Sigmoid colon (tissue), 7 donors: ENCODE data around the gene UNG. TPM values are rescaled to one million over a fixed set of nuclear protein-coding genes. Genes with fewer than 3 reads are reported as not detected.

ENCODE experiments used
- DNase-seq: peaks from one replicate; pipeline ENCODE4 v3.0.0-alpha.2; 2019
- H3K27ac ChIP-seq, 4 donors: fragments of 200-600 bp; sonication (generic); one replicate each; pipeline ENCODE4 v1.5.1; 2016 to 2019; ENCODE audit warnings: mild to moderate bottlenecking in 1 of 4
- H3K27me3 ChIP-seq, 3 donors: fragments of 200-600 bp; sonication (generic); one replicate each; pipeline ENCODE4 v1.5.1; 2019; ENCODE audit warnings: mild to moderate bottlenecking in 1 of 3
- H3K36me3 ChIP-seq, 4 donors: fragments of 200-600 bp; sonication (generic); one replicate each; pipeline ENCODE4 v1.5.1; 2016 to 2019
- H3K4me1 ChIP-seq, 4 donors: fragments of 200-600 bp; sonication (generic); one replicate each; pipeline ENCODE4 v1.5.1; 2017 to 2019
- H3K4me3 ChIP-seq, 4 donors: fragments of 200-600 bp; sonication (generic); one replicate each; pipeline ENCODE4 v1.5.1; 2017 to 2019; ENCODE audit warnings: mild to moderate bottlenecking in 2 of 4, moderate library complexity in 1 of 4
- H3K9me3 ChIP-seq, 4 donors: fragments of 200-600 bp in 3 of 4; sonication (generic) in 3 of 4; one replicate each; pipeline versions ENCODE4 v1.5.1 to v1.6.1; 2013 to 2019
- CTCF ChIP-seq, 4 experiments: fragments of 450-650 bp in 3 of 4; fragments of 200-600 bp in 1 of 4; IDR thresholded peaks; one replicate each; pipeline ENCODE4 v1.5.1; 2016 to 2019; ENCODE audit warnings: antibody characterized with exemption in 4 of 4, mild to moderate bottlenecking in 3 of 4, moderate library complexity in 2 of 4
- EP300 ChIP-seq, 4 donors: sonication (generic); formaldehyde crosslinking; IDR thresholded peaks; one replicate each; pipeline ENCODE4 v1.6.1; 2017; ENCODE audit warnings: antibody characterized with exemption in 4 of 4
- POLR2A ChIP-seq, 2 donors: fragments of 450-650 bp; IDR thresholded peaks; one replicate each; pipeline ENCODE4 v1.6.1; 2016; ENCODE audit warnings: antibody characterized with exemption in 2 of 2, mild to moderate bottlenecking in 2 of 2, moderate library complexity in 2 of 2
- POLR2AphosphoS5 ChIP-seq, 4 donors: sonication (generic); formaldehyde crosslinking; IDR thresholded peaks; one replicate each; pipeline ENCODE4 v1.6.1; 2017; ENCODE audit warnings: antibody characterized with exemption in 4 of 4
- WGBS, 2 donors: extraction: QIAGEN DNeasy Blood & Tissue Kit; methylation state at CpG; one replicate each; pipeline ENCODE4 v1.1.7; 2013; 5-methylcytosine and 5-hydroxymethylcytosine counted together
- intact Hi-C: fragments of 100-400 bp; cut with DNase I; formaldehyde crosslinking; loops from one replicate; pipeline ENCODE4 v1.15.1; 2023
- polyA plus RNA-seq, 3 donors: library from polyadenylated mRNA; stranded (reverse); fragments of 200-250 nt; gene quantifications; one replicate each; pipeline ENCODE4 v1.2.3, GENCODE V29; 2013
- total RNA-seq, 4 donors: library from RNA; depleted of rRNA; stranded (reverse); fragments of >200 nt; gene quantifications; one replicate each; pipeline ENCODE4 v1.1.0, GENCODE V29; 2016
- donor health status: healthy with polysubstance abuse.
- donor health status: Bipolar disorder and iron deficiency.
- donor health status: healthy.

The UNG gene
- total and polyA plus RNA-seq, 7 donors: 11.9 to 34.8 (median 17.1) TPM

GRCh38 chr12:109058773-109059172 is 38.6 kb upstream of the UNG start:
- Histone ChIP-seq H3K36me3 (peaks cover 0 to 64% (median 8%) of the 10 kb centered on the region in 4 donors), H3K9me3 (no peaks in the 10 kb centered on the region), H3K27me3 (no peaks in the 10 kb centered on the region), H3K4me1 (peaks cover 0 to 8% (median 4%) of the 10 kb centered on the region in 4 donors), H3K27ac (no peak overlapping the region), H3K4me3 (no peak overlapping the region)
- no peak for TF ChIP-seq EP300 (IDR thresholded peaks at IDR 0.05)
- no peak for TF ChIP-seq POLR2AphosphoS5 (IDR thresholded peaks at IDR 0.05)
- no peak for TF ChIP-seq POLR2A (IDR thresholded peaks at IDR 0.05)
- no peak for TF ChIP-seq CTCF (IDR thresholded peaks at IDR 0.05)
- 94 to 96% methylated on average over 6 of the region's 6 CpGs for WGBS, 2 donors
- DNase-seq: no peak
- intact Hi-C loops: no loop called here

DNA sequence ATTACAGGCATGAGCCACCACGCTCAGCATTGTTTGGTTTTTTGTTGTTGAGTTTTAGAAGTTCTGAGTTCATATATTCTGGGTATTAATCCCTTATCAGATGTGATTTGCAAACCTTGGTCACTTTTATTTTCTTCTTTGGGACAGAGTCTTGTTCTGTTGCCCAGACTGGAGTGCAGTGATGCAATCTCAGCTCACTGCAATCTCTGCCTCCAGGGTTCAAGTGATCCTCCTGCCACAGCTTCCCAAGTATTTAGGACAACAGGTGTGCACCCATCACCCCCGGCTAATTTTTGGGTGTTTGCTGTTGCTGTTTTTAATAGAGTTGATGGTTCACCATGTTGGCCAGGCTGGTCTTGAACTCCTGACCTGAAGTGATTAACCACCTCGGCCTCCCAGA is 33.3 kb upstream of the UNG start:
- H3K9me3 ChIP-seq: no peaks in the 10 kb centered on the region
- TF ChIP-seq EP300 (IDR thresholded peaks at IDR 0.05): no peak
- no peak for DNase-seq
- WGBS, 2 donors: 64 to 88% methylated on average over 3 of the region's 3 CpGs
- no peaks in the 10 kb centered on the region for H3K4me1 ChIP-seq
- no peak overlapping the region for H3K4me3 ChIP-seq
- no peak overlapping the region for H3K27ac ChIP-seq
- peaks cover 7 to 62% (median 17%) of the 10 kb centered on the region in 4 donors for H3K36me3 ChIP-seq
- intact Hi-C loops: no loop called here
- no peaks in the 10 kb centered on the region for H3K27me3 ChIP-seq

- TF ChIP-seq CTCF (IDR thresholded peaks at IDR 0.05) (no peak), EP300 (IDR thresholded peaks at IDR 0.05) (no peak), POLR2AphosphoS5 (IDR thresholded peaks at IDR 0.05) (no peak), POLR2A (IDR thresholded peaks at IDR 0.05) (no peak)
- H3K36me3 ChIP-seq: peaks cover 14 to 62% (median 18%) of the 10 kb centered on the region in 4 donors
- 25 to 73% methylated on average over 5 of the region's 5 CpGs for WGBS, 2 donors
Measured at GRCh38 chr12:109065154-109065852, 32.1 kb upstream of the UNG start.

GRCh38 chr12:109065853-109066193 is 31.6 kb upstream of the UNG start:
- intact Hi-C loops: no loop called here
- 17 to 67% methylated on average over 1 of the region's 1 CpG for WGBS, 2 donors
- DNase-seq: no peak
- Histone ChIP-seq H3K4me1 (no peaks in the 10 kb centered on the region), H3K4me3 (no peak overlapping the region), H3K36me3 (peaks cover 14 to 62% (median 22%) of the 10 kb centered on the region in 4 donors), H3K9me3 (no peaks in the 10 kb centered on the region), H3K27ac (no peak overlapping the region), H3K27me3 (no peaks in the 10 kb centered on the region)
- TF ChIP-seq POLR2AphosphoS5 (IDR thresholded peaks at IDR 0.05) (no peak), EP300 (IDR thresholded peaks at IDR 0.05) (no peak), CTCF (IDR thresholded peaks at IDR 0.05) (no peak), POLR2A (IDR thresholded peaks at IDR 0.05) (no peak)

More at GRCh38 chr12:109065154-109065852, 32.1 kb upstream of the UNG start:
- DNase-seq: no peak
- Histone ChIP-seq H3K4me1 (no peaks in the 10 kb centered on the region), H3K4me3 (no peak overlapping the region), H3K9me3 (no peaks in the 10 kb centered on the region), H3K27ac (no peak overlapping the region), H3K27me3 (no peaks in the 10 kb centered on the region)
- intact Hi-C loops: no loop called here

- H3K27me3 ChIP-seq: no peaks in the 10 kb centered on the region
- H3K27ac ChIP-seq: no peak overlapping the region
- no peak overlapping the region for H3K4me3 ChIP-seq
- no peaks in the 10 kb centered on the region for H3K4me1 ChIP-seq
- H3K9me3 ChIP-seq: no peaks in the 10 kb centered on the region
- H3K36me3 ChIP-seq: peaks cover 14 to 77% (median 46%) of the 10 kb centered on the region in 4 donors
- intact Hi-C loops: no loop called here
- TF ChIP-seq EP300 (IDR thresholded peaks at IDR 0.05) (no peak), CTCF (IDR thresholded peaks at IDR 0.05) (no peak), POLR2A (IDR thresholded peaks at IDR 0.05) (no peak), POLR2AphosphoS5 (IDR thresholded peaks at IDR 0.05) (no peak)
- 19 to 65% methylated on average over 17 of the region's 17 CpGs for WGBS, 2 donors
- no peak for DNase-seq
Measured at GRCh38 chr12:109069307-109070271, 27.8 kb upstream of the UNG start.
